PFSK-1 (cell line): ENCODE results near the gene SRP14.

ENCODE experiments used
- FOXP2 ChIP-seq: optimal IDR thresholded peaks from 2 replicates; pipeline ENCODE3; 2011; ENCODE audit warnings: borderline replicate concordance, control low read depth, inconsistent platforms; ENCODE audit not compliant: insufficient read depth; ENCODE audit errors: extremely low read length, extremely low read depth
- POLR2AphosphoS5 ChIP-seq: IDR thresholded peaks from 2 replicates; pipeline ENCODE4 v1.6.1; 2012; ENCODE audit warnings: low read depth, mild to moderate bottlenecking, control low read depth, low read length, moderate library complexity
- SIN3A ChIP-seq: IDR thresholded peaks from 2 replicates; pipeline ENCODE4 v1.6.1; 2012; ENCODE audit warnings: mild to moderate bottlenecking, low read length, moderate library complexity, borderline replicate concordance; ENCODE audit not compliant: insufficient read depth
- TAF1 ChIP-seq: IDR thresholded peaks from 2 replicates; pipeline ENCODE4 v1.6.1; 2012; ENCODE audit warnings: low read length, control low read depth, borderline replicate concordance; ENCODE audit not compliant: insufficient read depth
- TF ChIP-seq, protein P1 (sequence below), 2 experiments: IDR thresholded peaks; 2 replicates each; pipeline versions ENCODE4 v1.6.1 to v1.8.0; 2011 to 2012; ENCODE audit warnings: low read depth in 2 of 2, low read length in 2 of 2, control low read depth in 1 of 2, inconsistent platforms in 1 of 2, mild to moderate bottlenecking in 1 of 2, moderate library complexity in 1 of 2; ENCODE audit not compliant: insufficient read depth in 1 of 2

Gene SRP14

DNA sequence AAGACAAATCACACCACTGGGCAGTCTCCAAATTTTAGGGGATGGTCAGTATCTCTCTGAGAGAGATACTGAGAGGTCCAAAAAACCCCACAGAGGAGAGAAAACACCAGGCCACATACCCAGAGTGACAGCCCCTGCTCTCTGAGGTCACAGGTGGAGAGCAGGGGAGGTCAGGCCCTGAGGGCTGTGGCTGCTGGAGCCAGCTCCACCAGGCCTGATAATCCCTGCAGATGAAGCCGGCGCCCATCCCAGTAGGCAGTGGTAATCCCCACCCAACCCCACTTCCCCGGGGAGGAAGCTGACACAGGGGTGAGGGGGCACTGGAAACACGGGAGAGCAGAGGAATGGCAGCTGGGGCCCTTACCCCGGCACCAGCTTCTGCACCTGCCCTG lies 31.2 kb upstream of the SRP14 start:
- TF ChIP-seq SIN3A (no peak), TAF1 (no peak), POLR2AphosphoS5 (no peak), FOXP2 (no peak)
- TF ChIP-seq, protein P1, sequence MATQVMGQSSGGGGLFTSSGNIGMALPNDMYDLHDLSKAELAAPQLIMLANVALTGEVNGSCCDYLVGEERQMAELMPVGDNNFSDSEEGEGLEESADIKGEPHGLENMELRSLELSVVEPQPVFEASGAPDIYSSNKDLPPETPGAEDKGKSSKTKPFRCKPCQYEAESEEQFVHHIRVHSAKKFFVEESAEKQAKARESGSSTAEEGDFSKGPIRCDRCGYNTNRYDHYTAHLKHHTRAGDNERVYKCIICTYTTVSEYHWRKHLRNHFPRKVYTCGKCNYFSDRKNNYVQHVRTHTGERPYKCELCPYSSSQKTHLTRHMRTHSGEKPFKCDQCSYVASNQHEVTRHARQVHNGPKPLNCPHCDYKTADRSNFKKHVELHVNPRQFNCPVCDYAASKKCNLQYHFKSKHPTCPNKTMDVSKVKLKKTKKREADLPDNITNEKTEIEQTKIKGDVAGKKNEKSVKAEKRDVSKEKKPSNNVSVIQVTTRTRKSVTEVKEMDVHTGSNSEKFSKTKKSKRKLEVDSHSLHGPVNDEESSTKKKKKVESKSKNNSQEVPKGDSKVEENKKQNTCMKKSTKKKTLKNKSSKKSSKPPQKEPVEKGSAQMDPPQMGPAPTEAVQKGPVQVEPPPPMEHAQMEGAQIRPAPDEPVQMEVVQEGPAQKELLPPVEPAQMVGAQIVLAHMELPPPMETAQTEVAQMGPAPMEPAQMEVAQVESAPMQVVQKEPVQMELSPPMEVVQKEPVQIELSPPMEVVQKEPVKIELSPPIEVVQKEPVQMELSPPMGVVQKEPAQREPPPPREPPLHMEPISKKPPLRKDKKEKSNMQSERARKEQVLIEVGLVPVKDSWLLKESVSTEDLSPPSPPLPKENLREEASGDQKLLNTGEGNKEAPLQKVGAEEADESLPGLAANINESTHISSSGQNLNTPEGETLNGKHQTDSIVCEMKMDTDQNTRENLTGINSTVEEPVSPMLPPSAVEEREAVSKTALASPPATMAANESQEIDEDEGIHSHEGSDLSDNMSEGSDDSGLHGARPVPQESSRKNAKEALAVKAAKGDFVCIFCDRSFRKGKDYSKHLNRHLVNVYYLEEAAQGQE (IDR thresholded peaks at IDR 0.05; ENCODE audit: insufficient read depth in 1 of 2, low read depth in 2 of 2, low read length in 2 of 2): no peak

DNA sequence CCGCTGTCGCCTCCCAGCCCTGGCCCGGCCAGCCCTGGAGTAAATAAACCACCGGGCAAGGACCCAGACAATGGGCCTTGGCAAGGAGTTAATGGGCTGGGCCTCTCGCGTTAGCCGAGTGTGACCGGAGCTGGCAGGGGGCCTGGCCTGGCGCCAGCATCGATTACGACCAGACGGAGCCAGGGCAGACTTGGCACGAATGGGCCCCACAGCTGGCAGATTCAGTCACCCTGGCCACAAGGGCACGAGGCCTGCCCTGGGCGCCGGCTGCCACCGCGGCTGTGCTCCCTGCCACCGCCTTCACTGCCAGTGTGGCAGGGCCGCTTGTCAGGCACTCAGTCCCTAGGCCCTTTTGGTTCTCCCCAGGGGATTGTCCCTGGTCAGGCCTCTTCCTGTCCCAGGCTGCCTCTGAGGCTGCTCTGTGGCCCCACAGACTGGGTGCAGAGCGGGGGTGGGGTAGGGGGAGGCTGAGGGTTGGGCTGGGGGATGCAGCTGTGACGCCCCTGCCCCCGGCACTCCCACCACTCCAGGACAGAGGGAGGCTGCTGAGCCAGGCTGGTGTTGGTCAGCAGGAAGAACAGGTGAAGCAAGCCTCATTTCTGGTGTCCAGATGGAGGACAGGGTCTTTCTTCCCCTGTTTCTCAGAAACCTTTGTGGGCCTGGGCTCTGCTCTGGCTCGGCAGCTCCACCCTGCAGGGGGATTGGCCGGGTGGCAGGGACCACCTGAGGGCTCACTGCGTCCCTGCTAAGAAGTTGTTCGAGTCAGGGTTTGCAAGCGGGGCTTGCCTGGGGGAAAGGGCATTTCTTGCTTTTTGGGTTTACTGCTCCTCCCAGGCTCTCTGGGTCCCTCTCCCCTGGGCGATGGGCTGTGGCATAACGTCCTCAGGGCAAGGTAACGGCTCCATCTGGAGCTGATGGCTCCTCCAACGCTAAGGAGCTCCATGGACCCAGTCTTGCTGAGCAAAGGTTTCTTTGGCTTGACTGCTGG lies 30.5 kb upstream of the SRP14 start:
- TF ChIP-seq SIN3A (no peak), FOXP2 (peak; percentile 64)

- TF ChIP-seq SIN3A: no peak
- no peak for TF ChIP-seq POLR2AphosphoS5
- TF ChIP-seq, protein P1 (IDR thresholded peaks at IDR 0.05; ENCODE audit: insufficient read depth in 1 of 2, low read depth in 2 of 2, low read length in 2 of 2): no peak
- no peak for TF ChIP-seq TAF1
- TF ChIP-seq FOXP2: no peak
These were observed 29.1 kb upstream of the SRP14 start for GRCh38 chr15:40067921-40068624.

GRCh38 chr15:40066589-40066988 lies 27.6 kb upstream of the SRP14 start:
- no peak for TF ChIP-seq TAF1
- TF ChIP-seq, protein P1 (IDR thresholded peaks at IDR 0.05; ENCODE audit: insufficient read depth in 1 of 2, low read depth in 2 of 2, low read length in 2 of 2): no peak
- TF ChIP-seq POLR2AphosphoS5: no peak
- no peak for TF ChIP-seq FOXP2

DNA sequence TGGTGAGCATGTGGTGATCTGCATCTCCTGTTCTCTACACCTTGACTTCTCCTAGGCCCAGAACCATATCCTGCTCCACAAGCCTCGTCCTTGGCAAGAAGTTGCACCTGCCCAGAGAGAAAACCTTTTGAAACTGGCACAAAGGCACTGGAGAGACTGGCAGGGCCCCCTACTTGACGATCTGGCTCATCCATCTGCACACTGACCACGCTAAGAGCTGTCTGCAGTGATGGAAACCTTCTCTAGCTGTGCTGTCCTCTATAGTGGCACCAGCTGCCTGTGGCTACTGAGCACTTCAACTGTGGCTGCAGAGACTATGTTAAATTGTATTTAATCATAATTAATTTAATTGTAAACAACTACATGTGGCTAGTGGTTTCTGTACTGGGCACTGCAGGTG lies 26.2 kb upstream of the SRP14 start:
- no peak for TF ChIP-seq FOXP2
- no peak for TF ChIP-seq TAF1
- TF ChIP-seq SIN3A: no peak
- TF ChIP-seq, protein P1 (IDR thresholded peaks at IDR 0.05; ENCODE audit: insufficient read depth in 1 of 2, low read depth in 2 of 2, low read length in 2 of 2): no peak
- TF ChIP-seq POLR2AphosphoS5: no peak
